K562 (cell line): Measurements from ENCODE around the gene TFEB. TPM values are rescaled to one million over a fixed set of nuclear protein-coding genes. Genes with fewer than 3 reads are reported as not detected.
A peak's percentile ranks its signal among the peaks of the same experiment; 100 is the strongest.

Source experiments
- BCOR ChIP-seq: fragments of 450-650 bp; IDR thresholded peaks from 2 replicates; pipeline ENCODE4 v1.6.1; 2016
- CLOCK ChIP-seq: fragments of 250-450 bp; sonication (Bioruptor Pico); IDR thresholded peaks from 2 replicates; pipeline ENCODE4 v1.4.0; 2020; ENCODE audit warnings: mild to moderate bottlenecking, moderate library complexity, borderline replicate concordance
- CTBP1 ChIP-seq: fragments of 450-650 bp; IDR thresholded peaks from 2 replicates; pipeline ENCODE4 v1.6.1; 2016; ENCODE audit warnings: borderline replicate concordance
- E2F3 ChIP-seq: fragments of 250-450 bp; sonication (Bioruptor Pico); IDR thresholded peaks from 2 replicates; pipeline ENCODE4 v1.4.0; 2020; ENCODE audit warnings: mild to moderate bottlenecking
- ETV1 ChIP-seq: fragments of 450-650 bp; conservative IDR thresholded peaks from 2 replicates; pipeline ENCODE4 v1.6.1; 2016; ENCODE audit warnings: missing genetic modification characterization, control low read depth, low read depth, missing compliant biosample characterization
- FOXA1 ChIP-seq: fragments of 450-650 bp; IDR thresholded peaks from 2 replicates; pipeline ENCODE4 v1.6.1; 2016; ENCODE audit warnings: mild to moderate bottlenecking, borderline replicate concordance
- HDGF ChIP-seq: fragments of 450-650 bp; IDR thresholded peaks from 2 replicates; pipeline ENCODE4 v1.6.1; 2016
- HLTF ChIP-seq: fragments of 450-650 bp; IDR thresholded peaks from 2 replicates; pipeline ENCODE4 v1.6.1; 2016
- MLLT1 ChIP-seq, 2 experiments: fragments of 450-650 bp; IDR thresholded peaks; 2 replicates each; pipeline ENCODE4 v1.6.1; 2016
- NFE2L1 ChIP-seq: fragments of 450-650 bp; IDR thresholded peaks from 2 replicates; pipeline ENCODE4 v1.6.1; 2016; ENCODE audit warnings: missing genetic modification characterization, low read depth, mild to moderate bottlenecking, missing compliant biosample characterization, moderate library complexity, borderline replicate concordance
- SMARCE1 ChIP-seq: fragments of 450-650 bp; IDR thresholded peaks from 2 replicates; pipeline ENCODE4 v1.7.1; 2016; ENCODE audit warnings: mild to moderate bottlenecking
- TEAD4 ChIP-seq, 2 experiments: sonication (generic) in 1 of 2; formaldehyde crosslinking in 1 of 2; IDR thresholded peaks; 2 replicates each; pipeline versions ENCODE4 v1.6.1 to v1.8.0; 2012 to 2022; ENCODE audit warnings: borderline replicate concordance in 1 of 2, inconsistent platforms in 1 of 2, low read length in 1 of 2, mild to moderate bottlenecking in 1 of 2, missing genetic modification reagents in 1 of 2
- TFE3 ChIP-seq: fragments of 450-650 bp; formaldehyde crosslinking; IDR thresholded peaks from 2 replicates; pipeline ENCODE4 v1.4.0; 2020; ENCODE audit warnings: mild to moderate bottlenecking, mixed read lengths
- ZEB2 ChIP-seq: fragments of 450-650 bp; IDR thresholded peaks from 2 replicates; pipeline ENCODE4 v1.6.1; 2016
- ZNF282 ChIP-seq: sonication (generic); formaldehyde crosslinking; IDR thresholded peaks from 2 replicates; pipeline ENCODE4 v1.8.1; 2023; ENCODE audit warnings: missing genetic modification reagents
- ZNF408 ChIP-seq: fragments of 250-450 bp; sonication (Bioruptor Pico); IDR thresholded peaks from 2 replicates; pipeline ENCODE4 v1.4.0; 2020; ENCODE audit warnings: low read depth, mild to moderate bottlenecking, moderate library complexity
- ZNF561 ChIP-seq: fragments of 450-650 bp; formaldehyde crosslinking; conservative IDR thresholded peaks from 2 replicates; pipeline ENCODE4 v1.4.0; 2020; ENCODE audit warnings: mild to moderate bottlenecking, moderate library complexity
- polyA plus RNA-seq, 8 experiments: library from polyadenylated mRNA; depleted of rRNA in 4 of 8; stranded (reverse) in 5 of 8; unstranded in 3 of 8; fragments of >200 nt; fragmentation: Nextera tagmentation in 2 of 8; fragmentation: Illumina TruSeq in 1 of 8; extraction: Ambion mirVana in 2 of 8; extraction: Trizol in 1 of 8; gene quantifications; 2 replicates each; pipeline versions ENCODE4 v1.2.1 to v1.2.3, GENCODE V29; 2011 to 2014; ENCODE audit warnings: inconsistent platforms in 1 of 8, missing spikeins in 1 of 8
- total RNA-seq, 7 experiments: library from RNA; depleted of rRNA in 6 of 7; stranded (reverse); fragments of >200 nt in 6 of 7; fragmentation: Illumina TruSeq in 2 of 7; extraction: Trizol in 2 of 7; gene quantifications; 2 replicates each; pipeline versions ENCODE4 v1.2.1 to v1.2.3, GENCODE V29; 2011 to 2021; ENCODE audit warnings: low replicate concordance in 1 of 7

The TFEB gene
- total and polyA plus RNA-seq, 9 of the 15 experiments (the other 6 are each of a cell fraction or from before 2014, with no cell fraction given), result 0.04 to 4.7 (median 2.0) TPM

- peak in 1 of 2 experiments; percentile 15; a peak in 1 of 4 replicates for TF ChIP-seq MLLT1 (IDR thresholded peaks at IDR 0.05)
- TF ChIP-seq TFE3 (CRISPR knock-in tag), result no peak
- no peak for TF ChIP-seq NFE2L1
- TF ChIP-seq ZNF561 (CRISPR knock-in tag), result 0 out of 2 replicates have a peak, but pooled peaks have one; percentile 7
- TF ChIP-seq ZNF282 (CRISPR knock-in tag), result no peak
- TF ChIP-seq SMARCE1, result 0 out of 2 replicates have a peak, but pooled peaks have one; percentile 38
- no peak for TF ChIP-seq CLOCK (CRISPR knock-in tag)
- no peak for TF ChIP-seq FOXA1
- TF ChIP-seq HDGF, result 0 out of 2 replicates have a peak, but pooled peaks have one; percentile 52
- 0 out of 2 replicates have a peak, but pooled peaks have one; percentile 13 for TF ChIP-seq E2F3 (CRISPR knock-in tag)
- peak; percentile 9; the same call in 1 of the 2 replicates for TF ChIP-seq TEAD4 (IDR thresholded peaks at IDR 0.05; ENCODE audit: low read length)
- TF ChIP-seq TEAD4 (CRISPR knock-in tag; IDR thresholded peaks at IDR 0.05; ENCODE audit: borderline replicate concordance), result no peak
- TF ChIP-seq BCOR, result no peak
- TF ChIP-seq ZNF408 (CRISPR knock-in tag), result no peak
- TF ChIP-seq ETV1 (tag), result no peak
- TF ChIP-seq CTBP1, result peak; percentile 68
- no peak for TF ChIP-seq HLTF
- 0 out of 2 replicates have a peak, but pooled peaks have one; percentile 11 for TF ChIP-seq ZEB2
These were observed 45.4 kb upstream of the TFEB start, which contains the start of gene PRICKLE4 (continued) for GRCh38 chr6:41780551-41781365.
